ENCODE data around the gene SLC19A1.

SLC19A1 gene

DNA sequence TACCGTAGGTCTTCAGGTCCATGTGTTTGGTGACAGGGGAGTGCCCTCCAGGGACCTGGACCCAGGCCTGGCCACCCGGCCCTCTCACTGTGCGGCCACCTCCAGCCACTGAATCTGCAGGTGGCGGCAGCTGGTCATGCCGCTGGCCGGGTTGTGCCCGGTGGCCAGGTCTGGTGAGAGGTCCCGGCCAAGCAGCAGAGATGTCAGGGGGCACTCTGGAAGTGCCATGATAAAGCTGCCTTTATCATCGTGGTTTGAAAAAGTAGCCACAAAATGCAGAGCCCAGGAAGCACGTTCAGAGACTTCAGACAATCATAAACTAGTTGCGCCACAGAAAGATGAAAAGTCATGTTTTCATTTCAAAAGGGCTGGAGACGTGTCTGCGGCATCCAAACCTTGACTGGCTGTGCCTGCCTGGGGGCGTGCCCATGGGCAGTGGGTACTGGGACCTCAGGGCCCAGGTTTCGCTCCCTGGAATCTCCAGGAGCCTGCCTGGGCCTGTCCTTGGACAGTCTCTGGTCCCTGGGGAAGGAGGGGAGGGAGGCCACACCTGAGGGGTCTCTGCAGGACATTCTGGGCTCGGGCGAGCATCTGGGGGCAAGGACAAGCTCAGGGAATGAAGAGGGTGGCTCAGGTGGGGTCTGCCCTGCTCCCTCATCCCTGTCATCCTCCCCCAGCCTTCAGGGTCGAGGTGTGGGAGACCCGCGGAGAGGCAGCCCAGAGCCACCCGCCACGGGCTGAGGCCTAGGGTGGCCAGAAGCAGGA is 92.4 kb downstream of the SLC19A1 start:
- peak; percentile 28 for DNase-seq

DNA sequence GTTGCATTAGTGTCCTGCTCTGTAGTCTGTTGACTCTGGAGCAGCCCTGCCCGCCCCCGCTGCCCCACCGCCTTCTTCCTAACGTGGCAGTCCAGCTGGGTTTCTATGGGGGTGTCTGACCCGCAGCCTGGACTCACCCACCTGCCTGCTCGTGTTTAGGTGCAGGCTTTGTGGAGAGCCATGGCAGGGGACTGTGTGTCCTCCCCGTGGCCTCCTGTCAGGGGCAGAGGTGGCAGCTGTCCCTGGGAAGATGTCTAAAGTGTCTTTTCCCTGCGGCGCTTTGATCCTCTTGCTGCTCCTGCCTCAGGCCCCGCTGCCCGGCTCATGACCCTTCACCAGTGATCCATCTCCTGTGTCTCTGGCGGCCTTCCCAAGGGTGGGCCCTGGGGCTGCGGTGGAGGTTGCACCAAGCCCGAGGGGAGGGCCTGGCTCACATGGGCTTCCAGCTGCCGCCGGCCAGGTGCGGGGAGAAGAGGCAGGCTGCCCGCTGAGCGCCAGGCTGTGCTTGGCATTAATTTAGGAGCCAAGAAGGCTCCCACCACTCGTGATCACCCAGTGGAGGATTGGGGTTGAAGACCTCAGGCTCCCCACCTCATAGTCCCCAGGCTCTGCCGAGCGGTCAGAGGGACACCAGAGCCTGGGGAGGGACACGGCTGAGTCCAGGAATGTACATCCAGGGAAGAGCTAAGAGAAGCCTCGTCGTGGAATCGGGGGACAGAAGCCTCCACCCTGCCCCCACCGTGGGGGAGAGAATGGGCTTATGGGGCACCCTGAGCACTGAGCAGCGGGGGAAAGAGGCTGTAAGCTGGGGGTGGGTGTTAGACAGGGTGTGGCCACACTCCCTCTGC is 93.2 kb downstream of the SLC19A1 start:
- no peak for DNase-seq

DNA sequence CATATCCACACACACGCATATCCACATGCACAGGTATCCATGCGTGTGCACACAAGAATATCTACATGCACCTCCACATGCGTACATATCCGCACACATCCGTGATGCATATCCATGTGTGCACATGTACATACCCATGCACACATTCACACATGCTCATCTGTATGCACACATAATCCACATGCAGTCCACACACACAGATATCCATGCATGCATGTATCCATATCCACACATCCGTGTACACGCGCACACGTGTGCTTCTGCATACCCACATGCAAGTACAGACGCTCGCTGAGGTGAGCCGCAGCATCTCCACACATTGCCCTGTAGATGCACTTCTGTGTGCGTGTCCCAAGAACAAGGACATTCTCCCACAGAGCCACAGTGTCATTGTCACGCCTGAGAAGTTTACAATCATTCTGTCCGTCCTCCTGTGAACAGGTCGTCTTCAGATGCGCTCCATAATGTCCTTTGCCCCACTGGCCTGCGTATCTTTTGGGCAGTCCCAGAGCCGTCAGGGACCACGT is 93.9 kb downstream of the SLC19A1 start:
- no peak for DNase-seq

Measured in MV-4-11 (cell line).